HG03108 (cell line): Measurements from ENCODE around the gene RABGAP1L.
"Not testable (repeated sequence)": the region's sequence is repeated elsewhere in the genome, so short reads cannot be mapped to it uniquely, and the experiment has no call there.

Source experiments
- ATAC-seq: cut with Tn5 transposase; IDR thresholded peaks from one replicate; pipeline ENCODE4 v1.9.1; 2021; ENCODE audit warnings: moderate library complexity; ENCODE audit not compliant: unreplicated experiment

Gene RABGAP1L

GRCh38 chr1:175005085-175005783 is 845.9 kb downstream of the RABGAP1L start:
- no peak for ATAC-seq

- no peak for ATAC-seq
Measured at GRCh38 chr1:175009532-175009931, 850.2 kb downstream of the RABGAP1L start.

- no peak for ATAC-seq
Measured at GRCh38 chr1:175013445-175013844, 854.1 kb downstream of the RABGAP1L start.

- no peak for ATAC-seq
Measured at GRCh38 chr1:175015243-175015642, 855.9 kb downstream of the RABGAP1L start.

GRCh38 chr1:175019524-175019923 is 860.2 kb downstream of the RABGAP1L start:
- ATAC-seq: no peak

GRCh38 chr1:175023043-175023921 is 864.0 kb downstream of the RABGAP1L start, which contains the start of gene MRPS14:
Gene MRPS14 (minus strand): TSS chr1:175023425. CDS start chr1:175023408, 17 bp downstream.
- peak; percentile 88 for ATAC-seq

GRCh38 chr1:175023922-175024242 is 864.6 kb downstream of the RABGAP1L start:
- not testable (repeated sequence) for ATAC-seq

- no peak for ATAC-seq
Measured at GRCh38 chr1:175024773-175025172, 865.5 kb downstream of the RABGAP1L start.

- no peak for ATAC-seq
Measured at GRCh38 chr1:175033953-175034352, 874.6 kb downstream of the RABGAP1L start.

- no peak for ATAC-seq
Measured at GRCh38 chr1:175034775-175035174, 875.5 kb downstream of the RABGAP1L start.

- no peak for ATAC-seq
Measured at GRCh38 chr1:175035865-175036264, 876.5 kb downstream of the RABGAP1L start.

- ATAC-seq: no peak
Measured at GRCh38 chr1:175036476-175036875, 877.2 kb downstream of the RABGAP1L start.

GRCh38 chr1:175037416-175037815 is 878.1 kb downstream of the RABGAP1L start:
- no peak for ATAC-seq

GRCh38 chr1:175040324-175040879 is 881.1 kb downstream of the RABGAP1L start:
- no peak for ATAC-seq

- no peak for ATAC-seq
Measured at GRCh38 chr1:175042650-175043049, 883.3 kb downstream of the RABGAP1L start.

GRCh38 chr1:175043824-175044223 is 884.5 kb downstream of the RABGAP1L start:
- no peak for ATAC-seq

- not testable (repeated sequence) for ATAC-seq
Measured at GRCh38 chr1:175044591-175044990, 885.3 kb downstream of the RABGAP1L start.
